Germinal center (tissue), 1 donor: ENCODE measurements around the gene MICOS13.
"Not testable (repeated sequence)": the region's sequence is repeated elsewhere in the genome, so short reads cannot be mapped to it uniquely, and the experiment has no call there.

Experiments
- DNase-seq: peaks from one replicate; pipeline ENCODE4 v3.0.0; 2012; ENCODE audit warnings: mixed read lengths, low spot score

Gene MICOS13

DNA sequence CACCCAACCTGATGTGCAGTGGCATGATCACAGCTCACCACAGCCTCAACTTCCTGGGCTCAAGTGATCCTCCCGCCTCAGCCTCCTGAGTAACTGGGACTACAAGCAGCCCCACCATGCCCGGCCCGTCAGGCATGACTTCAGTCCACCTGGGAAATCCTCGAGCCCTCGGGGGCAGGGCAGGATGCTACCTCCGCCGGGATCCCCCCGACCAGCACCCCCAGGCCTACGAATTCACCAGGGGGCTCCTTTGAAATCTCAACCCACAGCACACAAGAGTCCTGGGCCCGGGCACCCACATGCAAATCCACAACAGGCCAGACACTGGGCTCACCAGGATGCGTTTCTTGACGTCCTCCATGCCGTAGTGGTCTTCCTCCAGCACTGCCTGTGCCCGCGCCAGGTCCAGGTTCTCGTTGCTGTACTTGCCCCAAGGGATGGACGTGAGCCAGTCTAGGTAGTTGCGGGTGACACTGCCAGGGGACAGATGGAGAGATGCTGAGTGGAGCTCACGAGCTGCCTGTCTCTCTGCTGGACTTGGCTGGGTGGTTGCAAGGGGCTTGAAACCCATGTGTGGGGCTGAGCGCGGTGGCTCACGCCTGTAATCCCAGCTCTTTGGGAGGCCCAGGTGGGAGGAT lies 20.3 kb upstream of the MICOS13 start:
- no peak for DNase-seq

GRCh38 chr19:5698635-5699422 lies 18.5 kb upstream of the MICOS13 start:
- no peak for DNase-seq

DNA sequence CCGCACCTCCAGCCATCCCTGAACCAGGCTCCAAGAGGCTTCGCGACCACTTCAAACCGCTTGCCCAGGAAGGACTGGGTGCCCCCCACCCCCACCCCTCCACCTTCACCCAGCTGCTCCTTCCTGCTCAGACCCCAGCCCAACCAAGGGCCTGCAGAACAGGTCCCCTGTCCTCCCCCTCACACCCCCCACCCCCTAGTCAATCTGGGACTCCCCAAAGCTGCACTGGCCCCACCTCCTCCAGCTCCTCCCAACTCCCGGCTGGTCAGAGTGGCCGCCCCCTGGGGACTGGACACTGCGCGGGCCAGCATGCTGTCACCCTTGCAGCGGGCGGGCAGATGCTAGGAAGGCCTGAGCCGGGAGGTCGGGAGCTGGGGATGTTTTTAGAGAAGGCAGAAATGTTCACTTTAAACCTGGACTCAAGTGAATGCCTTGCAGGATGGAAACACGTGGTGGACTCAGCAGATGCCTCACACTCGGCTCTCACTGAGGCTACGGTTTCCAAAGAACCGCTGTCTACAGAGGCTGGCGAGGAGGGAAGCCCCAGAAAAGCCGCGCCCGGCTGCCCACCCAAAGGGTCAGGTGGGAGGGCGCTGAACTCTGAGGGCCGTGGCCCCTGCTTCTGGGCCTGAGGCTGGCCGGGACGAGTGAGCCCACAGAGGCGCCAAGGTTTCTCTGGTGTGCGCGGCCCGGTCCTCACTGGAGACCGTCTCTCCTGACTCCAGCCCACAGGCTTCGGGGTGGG lies 17.7 kb upstream of the MICOS13 start:
- no peak for DNase-seq

DNA sequence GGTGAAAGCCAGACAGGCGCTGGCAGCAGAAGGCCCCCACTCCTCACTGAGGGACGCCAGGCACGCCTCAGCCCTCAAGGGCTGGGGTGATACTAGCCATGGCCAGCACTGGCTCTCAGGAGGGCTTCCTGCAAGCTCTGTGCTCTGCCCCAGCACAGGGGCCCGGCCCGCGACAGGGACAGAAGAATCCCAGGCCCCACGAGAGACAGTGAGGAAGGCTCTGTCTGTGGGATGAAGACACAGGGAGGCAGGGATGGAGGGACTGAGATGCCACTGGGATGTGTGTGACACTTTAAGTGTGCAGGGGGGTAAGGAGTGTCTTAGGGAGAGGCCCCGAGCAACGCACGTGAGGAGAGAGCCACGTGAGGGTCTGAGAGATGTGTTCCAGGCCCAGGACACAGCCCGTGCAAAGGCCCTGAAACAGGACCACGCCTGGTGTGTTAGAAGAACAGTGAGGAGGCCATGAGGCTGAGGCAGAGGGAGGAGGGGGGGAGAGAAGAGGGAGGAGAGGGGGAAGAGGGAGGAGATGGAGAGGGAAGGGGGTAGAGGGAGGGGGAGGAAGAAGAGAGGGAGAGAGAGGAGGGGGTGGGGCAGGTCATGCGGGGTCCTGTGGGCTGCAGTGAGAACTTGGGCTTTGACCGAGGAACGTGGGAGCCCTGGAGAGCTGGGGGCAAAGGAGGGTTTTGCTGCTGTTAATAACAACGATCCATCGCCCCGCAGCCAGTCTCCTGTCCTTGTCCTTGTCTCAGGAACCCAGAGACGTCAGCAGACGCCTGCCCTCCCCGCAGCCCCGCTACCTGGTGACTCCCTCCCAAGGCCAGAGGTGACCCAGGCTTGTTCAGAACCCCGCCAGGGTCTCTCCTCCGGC lies 16.9 kb upstream of the MICOS13 start:
- no peak for DNase-seq

DNA sequence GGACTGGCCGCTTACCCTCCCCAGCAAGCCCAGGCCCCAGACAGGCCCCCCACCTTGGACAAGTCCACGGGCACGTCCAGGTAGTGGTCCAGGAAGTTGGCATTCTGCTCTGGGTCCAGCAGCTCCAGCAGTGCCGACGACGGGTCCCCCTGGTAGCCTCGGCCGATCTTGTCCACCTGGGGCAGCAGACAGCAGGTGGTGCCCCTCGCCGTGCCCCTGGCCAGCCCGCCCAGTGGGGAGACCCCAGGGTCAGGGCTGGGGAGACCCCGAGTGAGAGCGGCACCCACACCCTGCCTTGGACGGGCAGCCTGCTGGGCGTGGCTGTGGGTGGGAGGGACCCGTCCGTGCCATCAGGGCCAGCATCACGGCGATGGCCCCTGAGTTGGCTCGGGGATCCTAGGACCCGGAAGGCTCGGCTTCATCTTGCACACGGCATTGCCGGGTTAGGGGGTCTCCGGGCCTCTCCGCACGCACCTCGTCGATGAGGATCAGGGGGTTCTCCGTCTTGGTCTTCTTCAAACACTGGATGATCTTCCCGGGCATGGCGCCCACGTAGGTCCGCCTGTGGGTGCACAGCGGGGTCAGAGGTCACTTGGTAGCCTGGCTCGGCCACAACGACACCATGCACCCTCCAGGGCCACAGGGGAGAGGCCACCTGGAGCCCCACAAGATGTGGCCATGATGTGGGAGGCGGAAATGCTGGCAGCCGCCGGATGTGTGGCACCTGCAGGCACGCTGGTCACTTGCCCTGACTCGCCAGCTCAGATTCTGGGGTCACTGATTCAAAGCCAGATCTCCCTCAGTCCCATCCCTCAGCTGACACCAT lies 16.1 kb upstream of the MICOS13 start:
- no peak for DNase-seq

GRCh38 chr19:5695649-5696195 lies 15.4 kb upstream of the MICOS13 start:
- DNase-seq = no peak

DNA sequence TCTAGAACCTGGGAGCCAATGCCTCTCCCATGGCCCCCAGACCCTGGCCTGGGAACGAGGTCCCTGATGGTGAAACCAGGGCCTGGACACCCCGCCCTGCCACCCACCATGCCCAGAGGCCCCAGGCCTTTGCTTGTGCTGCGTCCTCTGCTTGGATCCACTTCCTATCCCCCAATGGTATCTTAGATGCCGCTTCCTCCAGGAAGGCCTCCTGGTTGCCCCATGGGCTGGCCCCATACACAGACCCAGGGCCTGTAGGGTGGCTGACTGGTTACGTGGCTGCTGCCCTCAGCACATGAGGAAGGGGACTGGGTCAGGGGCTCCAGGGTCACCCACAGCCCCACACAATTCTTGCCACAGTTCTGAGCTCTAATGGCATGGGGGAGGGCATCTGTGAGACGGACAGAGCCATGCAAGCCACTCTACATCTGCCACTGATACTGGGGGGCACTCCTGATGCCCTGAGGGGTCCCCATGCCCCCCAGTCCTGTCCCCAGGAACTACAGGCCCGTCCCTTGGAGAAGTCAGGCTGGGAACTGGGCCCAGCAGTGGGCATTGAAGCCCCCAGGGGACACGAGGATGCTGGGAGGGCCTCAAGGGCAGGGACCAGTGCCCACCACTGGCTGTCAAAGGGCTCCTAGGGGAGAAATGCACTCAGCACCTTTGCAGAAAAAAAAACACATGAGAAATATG lies 14.8 kb upstream of the MICOS13 start:
- no peak for DNase-seq

GRCh38 chr19:5694167-5694955 lies 14.0 kb upstream of the MICOS13 start:
- no peak for DNase-seq

DNA sequence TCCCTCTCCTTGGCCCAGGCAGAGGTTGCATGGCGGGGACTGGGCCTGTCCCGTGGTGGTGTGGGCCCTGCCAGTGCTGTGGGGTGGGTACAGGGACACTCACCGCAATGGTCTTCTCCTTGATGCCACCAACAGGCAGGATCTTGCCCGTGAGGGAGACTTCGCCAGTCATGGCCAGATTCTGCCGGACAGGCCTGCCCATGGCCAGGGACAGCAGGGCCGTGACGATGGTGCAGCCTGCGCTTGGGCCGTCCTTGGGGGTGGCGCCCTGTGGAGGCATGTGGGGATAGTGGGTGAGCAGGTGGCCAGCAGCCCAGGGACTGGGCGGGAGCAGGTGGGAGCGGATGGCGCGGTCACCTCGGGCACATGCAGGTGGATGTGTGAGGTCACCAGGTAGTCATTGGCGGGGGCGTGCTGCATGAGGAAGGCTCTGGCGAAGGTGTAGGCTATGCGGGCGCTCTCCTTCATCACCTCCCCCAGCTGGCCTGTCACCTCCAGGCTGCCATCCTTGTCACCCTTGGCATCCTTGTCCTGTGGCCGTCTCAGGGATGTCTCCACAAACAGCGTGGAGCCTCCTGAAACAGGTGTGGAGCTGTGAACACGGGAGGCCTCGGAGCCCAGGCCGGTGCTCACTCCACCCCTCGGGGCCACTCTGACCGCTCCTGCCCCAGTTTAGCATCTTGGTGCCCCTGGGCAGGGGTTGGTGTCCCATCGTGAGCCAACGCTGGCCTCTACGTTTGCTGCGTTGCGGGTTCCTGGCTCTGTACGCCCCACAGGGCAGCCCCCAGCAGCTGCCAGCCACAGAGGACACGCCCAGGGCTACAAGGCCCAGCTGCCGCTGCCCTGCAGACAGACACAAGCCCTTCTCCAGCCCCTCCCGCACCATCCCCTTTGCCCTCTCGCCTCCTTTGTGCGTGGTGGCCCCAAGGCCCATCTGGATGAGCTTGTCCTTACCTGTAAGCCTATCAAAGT lies 13.2 kb upstream of the MICOS13 start:
- DNase-seq = no peak

- no peak for DNase-seq
Observed at GRCh38 chr19:5692723-5693194, 12.4 kb upstream of the MICOS13 start.

GRCh38 chr19:5691822-5692722 lies 11.8 kb upstream of the MICOS13 start:
- DNase-seq = no peak

DNA sequence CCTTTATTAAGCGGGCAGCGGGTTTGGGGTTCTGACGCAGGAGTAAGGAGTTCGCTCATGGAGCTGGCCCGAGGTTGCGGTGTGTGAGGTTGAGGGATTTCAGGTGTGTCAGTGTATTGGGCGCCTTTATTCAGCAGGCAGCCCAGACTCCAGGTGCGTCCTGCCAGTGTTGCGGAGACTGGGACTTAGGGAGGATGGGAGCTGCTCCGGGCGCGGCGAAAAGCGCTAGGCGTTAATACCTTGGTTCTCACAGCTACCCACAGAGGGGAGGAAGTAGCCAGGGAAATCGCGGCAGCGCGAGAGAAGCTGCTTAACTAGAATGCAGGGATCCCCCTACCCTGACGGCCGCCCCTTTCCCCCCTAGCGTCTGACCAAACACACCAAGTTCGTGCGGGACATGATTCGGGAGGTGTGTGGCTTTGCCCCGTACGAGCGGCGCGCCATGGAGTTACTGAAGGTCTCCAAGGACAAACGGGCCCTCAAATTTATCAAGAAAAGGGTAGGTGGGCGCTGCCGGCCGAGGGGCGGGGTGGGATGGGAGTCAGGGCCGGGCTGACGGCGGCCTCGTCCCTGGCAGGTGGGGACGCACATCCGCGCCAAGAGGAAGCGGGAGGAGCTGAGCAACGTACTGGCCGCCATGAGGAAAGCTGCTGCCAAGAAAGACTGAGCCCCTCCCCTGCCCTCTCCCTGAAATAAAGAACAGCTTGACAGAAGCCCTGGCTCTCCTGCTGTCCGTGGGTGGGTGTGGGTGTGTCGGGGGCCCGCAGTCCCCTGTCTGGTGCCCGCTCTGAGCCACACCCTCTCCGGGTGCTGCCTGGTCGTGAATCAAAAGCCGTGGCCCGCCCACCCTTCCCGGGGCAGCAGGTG lies 10.9 kb upstream of the MICOS13 start:
- peak; percentile 37 for DNase-seq

DNA sequence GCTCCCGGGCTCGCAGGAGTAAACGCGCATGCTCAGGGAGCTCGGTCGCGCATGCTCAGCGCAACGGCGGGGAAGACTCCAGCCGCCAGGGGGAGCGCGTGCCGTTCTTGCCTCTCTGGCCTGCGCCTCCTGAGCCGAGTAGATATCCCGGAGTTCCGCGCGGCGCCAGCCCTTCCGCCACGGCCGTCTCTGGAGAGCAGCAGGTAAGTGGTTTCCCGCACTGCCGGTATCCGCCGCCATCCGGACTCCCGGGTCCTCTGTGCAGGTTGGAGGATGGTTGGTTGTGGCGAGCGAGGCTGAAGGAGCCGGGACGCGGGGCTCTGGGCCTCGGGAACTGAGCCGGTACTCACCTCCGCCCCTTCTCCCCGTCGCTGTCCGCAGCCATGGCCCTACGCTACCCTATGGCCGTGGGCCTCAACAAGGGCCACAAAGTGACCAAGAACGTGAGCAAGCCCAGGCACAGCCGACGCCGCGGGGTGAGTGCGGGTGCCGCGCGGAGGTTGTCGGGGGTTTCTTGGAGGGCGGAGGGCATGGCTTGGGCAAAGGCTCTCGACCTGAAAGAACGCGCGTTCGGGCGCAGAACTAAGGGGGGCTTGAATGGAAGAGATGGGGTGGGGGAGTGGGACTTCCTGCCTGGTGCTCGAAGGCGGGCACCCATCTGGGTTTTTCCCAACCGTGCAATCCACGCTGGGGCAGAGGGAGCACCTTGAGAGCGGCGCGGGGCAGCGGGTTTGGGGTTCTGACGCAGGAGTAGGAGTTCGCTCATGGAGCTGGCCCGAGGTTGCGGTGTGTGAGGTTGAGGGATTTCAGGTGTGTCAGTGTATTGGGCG lies 10.0 kb upstream of the MICOS13 start, which contains the start of gene RPL36:
RPL36 (plus strand) TSS at position 171 of the 830 bp plus-strand sequence; CDS start at position 384, 213 bp downstream.
- peak; percentile 95 for DNase-seq

DNA sequence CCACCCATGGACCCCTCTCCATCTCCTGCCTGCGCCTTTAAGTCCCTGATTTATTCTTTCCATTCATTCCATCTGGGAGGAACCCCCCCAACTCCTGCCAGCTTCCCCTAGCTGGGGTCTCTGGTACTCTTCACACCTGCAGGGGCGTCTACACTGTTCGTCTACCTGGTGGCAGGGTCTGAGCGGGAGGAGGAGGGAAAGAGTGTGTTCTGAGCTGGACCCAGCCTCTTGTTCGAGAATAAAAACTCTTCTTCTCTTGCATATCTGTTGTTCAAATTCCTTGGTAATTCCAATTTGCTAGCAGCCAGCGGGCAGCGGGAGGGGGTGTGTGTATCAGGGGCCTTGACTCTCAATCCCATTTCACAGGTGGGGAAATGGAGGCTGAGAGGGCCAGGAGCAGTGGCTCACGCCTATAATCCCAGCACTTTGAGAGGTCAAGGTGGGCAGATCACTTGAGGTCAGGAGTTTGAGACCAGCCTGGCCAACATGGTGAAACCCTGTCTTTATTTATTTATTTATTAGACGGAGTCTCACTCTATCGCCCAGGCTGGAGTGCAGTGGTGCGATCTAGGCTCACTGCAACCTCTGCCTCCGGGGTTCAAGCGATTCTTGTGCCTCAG lies 8.1 kb upstream of the MICOS13 start:
- not testable (repeated sequence) for DNase-seq
